GM19025 (cell line): ENCODE measurements around the gene ACE.

Experiments used
- ATAC-seq: cut with Tn5 transposase; IDR thresholded peaks from one replicate; pipeline ENCODE4 v1.9.1; 2021; ENCODE audit warnings: mild to moderate bottlenecking, low read depth, moderate library complexity; ENCODE audit not compliant: unreplicated experiment

ACE gene

GRCh38 chr17:63474174-63474573 is 2.7 kb upstream of the ACE start:
- ATAC-seq, result no peak

DNA sequence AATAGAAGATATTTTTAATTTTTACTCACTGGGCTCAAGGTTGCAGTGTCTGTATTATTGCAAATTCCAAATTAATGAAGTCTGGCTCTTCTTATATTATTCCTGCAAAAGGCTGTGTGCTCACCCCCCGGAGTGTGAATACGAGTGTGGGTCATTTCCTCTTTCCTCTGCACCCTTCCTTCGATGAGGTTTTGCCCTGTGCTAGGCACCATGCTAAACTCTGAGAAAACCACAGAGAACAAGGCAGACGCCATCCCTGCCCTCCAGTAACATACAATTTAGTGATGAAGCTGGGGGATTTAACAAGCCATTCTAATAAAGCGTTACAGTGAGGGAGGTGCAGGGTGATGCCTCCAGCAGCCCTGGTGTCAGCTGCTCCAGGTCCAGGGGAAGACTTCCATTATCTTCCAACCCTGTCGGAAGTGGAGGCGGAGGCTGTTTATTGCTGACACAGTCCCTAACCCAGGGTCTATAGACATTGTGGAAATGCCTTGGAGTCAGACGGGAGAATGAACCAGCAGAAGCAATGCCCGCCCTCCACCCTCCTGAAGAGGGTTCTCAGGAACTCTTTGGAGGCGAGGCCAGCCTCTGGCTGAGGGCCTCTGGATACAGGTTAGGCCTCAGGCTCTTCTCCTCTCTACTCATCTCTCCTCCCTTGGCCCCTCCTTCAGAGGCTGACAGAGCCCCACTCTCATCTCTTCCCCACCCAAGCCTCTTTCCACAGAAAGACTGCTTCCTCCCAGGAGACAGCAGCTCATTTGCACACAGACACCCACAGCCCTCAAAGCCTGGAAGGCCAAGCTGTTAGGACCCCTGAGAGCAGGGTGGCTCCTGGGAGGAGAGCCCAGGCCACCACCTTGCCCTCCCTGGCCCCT is 2.0 kb upstream of the ACE start:
- ATAC-seq, result no peak

DNA sequence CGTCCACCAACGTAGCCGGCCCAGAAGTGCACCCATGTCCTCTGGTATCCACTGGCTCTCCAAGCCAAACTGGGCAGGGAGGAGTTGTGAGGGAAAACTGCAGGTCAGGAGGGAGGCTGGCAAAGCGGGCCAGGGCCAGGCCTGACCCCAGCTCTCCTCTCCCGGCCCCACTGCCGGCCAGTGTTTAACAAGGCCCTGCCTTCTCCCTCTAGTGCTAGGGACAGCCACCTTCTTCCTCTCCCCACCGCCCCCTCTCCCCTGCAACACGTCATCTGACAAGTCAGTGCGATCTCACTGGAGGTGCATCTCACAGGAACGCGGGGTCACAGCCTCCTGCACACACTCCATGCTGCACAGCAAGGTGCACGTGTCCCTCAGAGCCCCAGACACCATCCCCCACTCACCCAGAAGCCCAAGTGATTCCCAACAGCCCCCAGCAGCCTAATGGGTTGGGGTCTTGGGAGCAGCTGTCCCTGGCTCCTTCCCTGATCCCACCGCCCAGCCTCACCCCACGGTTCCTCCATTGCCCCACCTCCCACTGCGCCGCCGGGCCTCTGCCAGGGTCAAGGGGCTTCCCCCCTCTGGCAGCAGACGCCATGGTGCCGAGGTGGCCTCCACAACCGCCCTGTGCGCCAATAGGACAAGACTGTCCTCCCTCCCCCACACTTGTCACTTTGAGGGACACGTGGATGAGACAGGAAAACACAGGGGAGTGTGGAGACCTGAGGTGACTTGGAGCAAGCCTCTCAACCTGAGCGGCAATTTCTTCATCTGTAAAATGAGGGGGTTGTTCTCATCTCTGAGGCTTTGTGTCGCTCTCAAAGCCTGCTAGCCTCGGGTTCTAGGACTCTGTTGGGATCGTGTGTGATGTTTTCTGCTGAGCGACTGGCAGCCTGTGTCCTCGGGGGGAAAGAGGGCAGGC is 1.1 kb upstream of the ACE start:
- ATAC-seq, result no peak

DNA sequence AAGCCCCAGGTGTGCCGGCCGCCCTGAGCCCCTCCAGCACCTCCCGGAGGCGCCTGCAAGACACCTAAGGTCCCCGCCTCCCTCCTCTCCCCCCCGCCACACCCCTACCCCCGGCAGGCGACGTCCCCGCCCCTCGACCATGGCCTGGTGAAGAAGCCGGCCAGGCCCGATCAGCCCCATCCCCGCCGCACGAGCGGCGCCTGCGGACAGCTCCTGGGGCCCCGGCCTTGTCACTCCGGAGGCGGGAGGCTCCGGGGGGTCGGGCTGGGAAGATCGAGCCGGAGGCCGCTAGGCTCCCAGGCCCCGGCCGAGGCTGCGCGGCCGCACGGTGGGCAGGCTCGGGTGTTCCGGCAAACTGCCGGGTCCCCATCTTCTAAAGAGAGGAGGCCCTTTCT is 405 bp upstream of the ACE start:
- no peak for ATAC-seq

DNA sequence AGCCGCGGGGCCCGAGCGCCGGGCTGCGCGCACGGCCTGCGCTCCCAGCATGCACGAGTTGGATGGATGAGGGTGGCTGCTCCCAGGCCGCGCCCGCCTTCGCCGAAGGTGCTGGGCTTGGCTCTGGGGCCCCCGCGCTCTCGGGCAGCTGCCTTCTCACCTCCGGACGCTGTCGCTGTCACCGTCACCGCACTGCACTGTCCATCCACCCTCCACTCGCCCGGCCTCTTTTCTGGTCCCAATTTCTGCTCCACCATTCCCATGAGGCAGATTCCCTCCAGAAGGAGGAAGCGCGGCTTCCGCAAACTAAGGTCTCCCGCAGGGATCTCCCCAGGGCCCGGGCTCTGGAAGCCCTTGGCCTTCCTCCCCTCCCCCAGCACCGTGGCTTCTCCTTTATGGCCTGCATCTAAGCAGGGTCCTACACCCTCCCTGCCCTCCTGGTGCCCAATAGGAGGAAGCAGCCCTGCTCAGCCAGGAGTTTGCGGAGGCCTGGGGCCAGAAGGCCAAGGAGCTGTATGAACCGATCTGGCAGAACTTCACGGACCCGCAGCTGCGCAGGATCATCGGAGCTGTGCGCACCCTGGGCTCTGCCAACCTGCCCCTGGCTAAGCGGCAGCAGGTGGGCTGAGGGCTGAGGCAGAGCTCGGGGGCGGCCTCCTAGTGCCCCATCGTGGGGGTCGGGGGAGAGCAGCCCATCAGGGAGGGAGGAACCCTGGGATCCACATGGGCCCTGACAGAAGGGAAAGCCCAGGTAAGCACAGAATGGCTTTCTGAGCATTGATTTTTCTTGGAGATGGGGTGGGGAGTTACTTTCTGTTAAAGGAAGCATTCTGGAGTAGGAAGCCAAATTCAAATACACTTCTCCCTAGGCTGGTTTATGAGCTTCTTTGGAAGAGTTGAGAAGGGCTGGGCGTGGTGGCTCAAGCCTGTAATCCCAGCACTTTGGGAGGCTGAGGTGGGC is 899 bp downstream of the ACE start:
- ATAC-seq, result no peak

- ATAC-seq, result no peak
These were observed 2.1 kb downstream of the ACE start for GRCh38 chr17:63478814-63479494.

- ATAC-seq, result no peak
These were observed 2.8 kb downstream of the ACE start for GRCh38 chr17:63479495-63480184.

- no peak for ATAC-seq
These were observed 3.4 kb downstream of the ACE start for GRCh38 chr17:63480192-63480784.

DNA sequence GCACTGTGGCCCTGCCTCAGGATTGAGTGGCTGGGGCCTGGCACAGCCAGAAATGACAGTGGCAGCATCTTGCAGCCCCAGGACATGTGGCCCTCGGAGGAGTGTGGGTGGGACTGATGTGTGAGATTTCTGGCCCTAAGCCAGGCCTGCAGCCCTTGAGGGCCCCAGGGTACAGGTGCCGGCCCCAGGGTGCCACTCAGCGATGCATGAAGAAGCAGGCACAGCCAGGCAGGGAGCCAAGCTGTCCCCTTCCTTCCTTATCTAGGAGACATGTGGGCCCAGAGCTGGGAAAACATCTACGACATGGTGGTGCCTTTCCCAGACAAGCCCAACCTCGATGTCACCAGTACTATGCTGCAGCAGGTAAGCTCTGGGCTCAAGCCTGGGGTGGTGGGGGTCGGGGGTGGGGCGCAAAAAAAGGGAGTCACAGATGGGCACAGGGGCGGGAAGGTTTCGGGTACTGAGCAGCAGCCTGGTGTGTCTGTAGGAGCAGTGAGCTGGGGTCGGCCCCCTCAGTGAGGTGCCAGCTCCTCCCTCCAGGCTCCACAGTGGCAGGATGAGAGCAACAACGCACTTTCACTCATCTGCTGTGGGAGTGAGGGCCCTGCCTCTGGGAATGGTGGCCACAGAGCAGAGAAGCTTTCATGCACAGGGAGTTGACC is 4.1 kb downstream of the ACE start:
- no peak for ATAC-seq

DNA sequence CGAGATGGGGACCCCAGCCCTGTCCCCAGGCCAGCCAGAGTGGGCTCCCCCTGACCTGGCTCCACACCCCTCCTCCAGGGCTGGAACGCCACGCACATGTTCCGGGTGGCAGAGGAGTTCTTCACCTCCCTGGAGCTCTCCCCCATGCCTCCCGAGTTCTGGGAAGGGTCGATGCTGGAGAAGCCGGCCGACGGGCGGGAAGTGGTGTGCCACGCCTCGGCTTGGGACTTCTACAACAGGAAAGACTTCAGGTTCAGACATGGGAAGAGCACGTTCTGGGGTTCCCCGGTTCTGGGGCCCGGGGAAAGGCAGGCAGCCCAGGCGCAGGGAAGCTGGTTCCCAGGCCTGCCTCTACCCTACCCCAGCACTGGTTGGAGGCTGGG is 4.6 kb downstream of the ACE start:
- ATAC-seq, result no peak

DNA sequence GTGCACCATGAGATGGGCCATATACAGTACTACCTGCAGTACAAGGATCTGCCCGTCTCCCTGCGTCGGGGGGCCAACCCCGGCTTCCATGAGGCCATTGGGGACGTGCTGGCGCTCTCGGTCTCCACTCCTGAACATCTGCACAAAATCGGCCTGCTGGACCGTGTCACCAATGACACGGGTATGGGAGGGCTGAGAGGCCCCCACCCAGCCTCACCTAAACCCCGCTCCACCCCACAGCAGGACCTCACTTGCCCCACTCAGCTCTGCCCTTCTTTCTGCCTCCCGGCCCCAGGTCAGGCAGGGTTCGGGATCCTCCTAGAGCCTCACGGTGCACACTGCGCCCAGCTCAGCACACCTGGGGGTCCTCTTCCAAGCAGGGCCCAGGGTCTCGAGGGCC is 5.6 kb downstream of the ACE start:
- ATAC-seq, result no peak

GRCh38 chr17:63483038-63483437 is 6.2 kb downstream of the ACE start:
- ATAC-seq, result no peak

DNA sequence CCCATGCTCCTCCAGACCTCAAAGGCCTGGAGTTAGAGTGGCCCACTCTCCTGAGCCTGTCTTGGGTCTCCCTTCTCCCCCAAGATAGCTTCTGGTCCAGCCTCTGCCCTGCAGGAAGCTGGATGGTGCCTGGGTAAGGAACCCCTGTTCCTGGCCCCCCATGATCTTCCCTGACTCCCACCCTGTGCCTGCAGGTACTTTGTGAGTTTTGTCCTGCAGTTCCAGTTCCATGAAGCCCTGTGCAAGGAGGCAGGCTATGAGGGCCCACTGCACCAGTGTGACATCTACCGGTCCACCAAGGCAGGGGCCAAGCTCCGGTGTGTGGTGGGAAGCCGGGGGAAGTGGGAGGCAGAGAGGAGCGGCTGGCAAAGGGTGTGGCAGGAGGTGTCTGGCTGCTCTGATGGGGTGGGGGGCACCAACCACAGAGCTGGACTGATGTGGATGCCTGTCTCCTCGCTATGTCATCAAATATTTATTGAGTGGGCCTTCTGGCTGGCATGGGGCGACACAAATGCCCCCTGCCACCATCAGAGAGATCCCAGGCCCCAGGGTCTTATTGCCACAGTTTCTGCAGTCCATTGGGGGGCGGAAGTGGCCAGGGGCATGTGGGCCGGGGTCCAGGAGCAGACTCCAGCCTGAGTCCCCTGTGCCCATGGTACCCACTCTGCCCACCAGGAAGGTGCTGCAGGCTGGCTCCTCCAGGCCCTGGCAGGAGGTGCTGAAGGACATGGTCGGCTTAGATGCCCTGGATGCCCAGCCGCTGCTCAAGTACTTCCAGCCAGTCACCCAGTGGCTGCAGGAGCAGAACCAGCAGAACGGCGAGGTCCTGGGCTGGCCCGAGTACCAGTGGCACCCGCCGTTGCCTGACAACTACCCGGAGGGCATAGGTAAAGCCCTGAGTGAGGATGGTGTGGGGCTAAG is 7.1 kb downstream of the ACE start:
- ATAC-seq, result no peak

DNA sequence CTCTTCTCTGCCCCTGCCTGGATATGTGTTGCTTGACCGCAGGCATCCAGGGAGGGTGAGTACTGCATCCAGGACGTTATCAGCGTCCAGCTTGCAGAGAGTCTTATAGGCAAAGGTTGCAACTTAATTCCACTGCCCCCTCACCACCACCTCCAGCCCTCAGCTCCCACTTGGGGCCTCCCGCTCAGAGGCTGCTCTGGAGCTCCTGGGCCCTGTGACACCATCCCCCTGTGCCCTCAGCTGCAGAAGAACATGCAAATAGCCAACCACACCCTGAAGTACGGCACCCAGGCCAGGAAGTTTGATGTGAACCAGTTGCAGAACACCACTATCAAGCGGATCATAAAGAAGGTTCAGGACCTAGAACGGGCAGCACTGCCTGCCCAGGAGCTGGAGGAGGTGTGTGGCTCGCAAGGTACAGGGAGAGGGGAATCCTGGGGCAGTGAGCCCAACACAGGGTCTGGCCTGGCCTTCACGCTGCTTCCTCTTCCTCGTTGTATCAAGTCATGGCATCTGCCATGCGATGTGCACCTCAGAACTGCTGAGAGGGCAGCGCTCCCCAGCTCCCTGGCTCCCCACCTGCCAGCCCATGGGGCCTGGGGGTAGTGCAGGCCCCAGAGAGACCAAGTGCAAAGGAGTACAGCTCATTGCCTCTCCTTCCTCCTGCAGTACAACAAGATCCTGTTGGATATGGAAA is 9.6 kb downstream of the ACE start:
- no peak for ATAC-seq

DNA sequence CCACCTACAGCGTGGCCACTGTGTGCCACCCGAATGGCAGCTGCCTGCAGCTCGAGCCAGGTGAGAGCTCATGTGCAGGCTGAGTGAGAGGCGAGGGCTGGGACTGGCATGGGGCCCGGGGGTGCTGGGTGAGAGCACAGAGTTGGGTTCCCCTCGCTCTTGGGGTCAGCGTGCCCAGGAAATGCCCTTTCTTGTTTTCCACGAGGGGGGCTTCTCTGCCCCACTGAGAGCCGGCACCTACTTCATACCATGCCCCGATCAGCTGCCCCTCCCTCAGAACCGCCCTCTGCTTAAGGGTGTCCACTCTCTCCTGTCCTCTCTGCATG is 10.1 kb downstream of the ACE start:
- ATAC-seq, result no peak

- no peak for ATAC-seq
These were observed 12.0 kb downstream of the ACE start for GRCh38 chr17:63488851-63489250.

- ATAC-seq, result no peak
These were observed 12.4 kb downstream of the ACE start for GRCh38 chr17:63489291-63489690.
